ENCODE data around the gene NEURL1B.

The NEURL1B gene

DNA sequence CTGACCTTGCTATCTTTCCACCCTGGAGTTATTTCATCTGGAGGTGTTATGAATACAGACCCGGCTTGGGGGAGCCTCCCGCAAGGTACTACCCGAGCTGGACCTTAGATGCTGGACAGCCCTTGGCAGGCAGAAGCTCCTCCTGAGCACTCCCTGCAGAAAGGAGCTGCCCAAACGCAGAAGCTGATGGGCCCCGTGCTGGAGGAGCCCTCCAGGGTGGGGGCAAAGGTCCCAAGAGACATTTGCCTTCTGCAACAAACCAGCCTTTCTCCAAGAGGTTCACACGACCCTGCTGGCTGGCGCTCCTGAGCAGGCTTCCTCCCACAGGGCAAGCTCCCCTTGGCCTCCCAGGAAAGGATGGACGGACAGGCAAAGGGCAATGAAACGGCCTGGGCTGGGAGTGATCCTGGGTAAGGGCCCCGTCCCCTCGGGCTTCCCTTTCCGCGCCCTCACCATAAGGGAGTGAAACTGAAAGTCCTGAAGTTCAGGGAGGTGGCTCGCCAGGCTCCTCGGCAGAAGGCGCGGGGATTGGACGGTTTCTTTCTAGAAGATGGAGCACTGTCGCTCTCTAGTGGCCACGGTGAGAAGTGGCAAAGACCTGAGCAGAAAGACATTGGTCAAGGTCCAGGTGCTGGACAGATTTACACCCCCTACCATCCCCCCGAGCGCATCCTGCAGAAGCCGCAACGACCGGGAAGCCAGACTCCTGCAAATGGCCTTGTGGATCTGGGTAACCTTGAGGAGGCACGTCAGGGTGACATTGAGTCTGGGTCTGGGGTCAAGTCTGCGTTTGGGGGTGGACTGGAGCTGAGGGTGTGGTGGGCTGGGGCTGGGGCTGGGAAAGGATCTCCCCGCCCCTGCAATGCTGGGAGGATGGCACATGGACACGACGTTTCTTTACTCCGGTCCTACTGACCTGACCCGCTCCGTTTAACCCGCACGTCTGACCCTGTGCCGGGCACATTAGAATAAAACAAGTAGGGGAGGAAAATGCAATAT is 56.4 kb downstream of the NEURL1B start:
- peak overlapping the region; percentile 79; the same call in 1 of the 2 replicates for H2AFZ ChIP-seq (ENCODE audit: low read depth)
- no peak overlapping the region for H3K4me3 ChIP-seq (IDR thresholded peaks at IDR 0.05; ENCODE audit: insufficient read depth, low read depth, low read length)
- H3K4me1 ChIP-seq (ENCODE audit: low read depth, poor library complexity, severe bottlenecking), result no peaks in the 10 kb centered on the region
- TF ChIP-seq, protein P1, sequence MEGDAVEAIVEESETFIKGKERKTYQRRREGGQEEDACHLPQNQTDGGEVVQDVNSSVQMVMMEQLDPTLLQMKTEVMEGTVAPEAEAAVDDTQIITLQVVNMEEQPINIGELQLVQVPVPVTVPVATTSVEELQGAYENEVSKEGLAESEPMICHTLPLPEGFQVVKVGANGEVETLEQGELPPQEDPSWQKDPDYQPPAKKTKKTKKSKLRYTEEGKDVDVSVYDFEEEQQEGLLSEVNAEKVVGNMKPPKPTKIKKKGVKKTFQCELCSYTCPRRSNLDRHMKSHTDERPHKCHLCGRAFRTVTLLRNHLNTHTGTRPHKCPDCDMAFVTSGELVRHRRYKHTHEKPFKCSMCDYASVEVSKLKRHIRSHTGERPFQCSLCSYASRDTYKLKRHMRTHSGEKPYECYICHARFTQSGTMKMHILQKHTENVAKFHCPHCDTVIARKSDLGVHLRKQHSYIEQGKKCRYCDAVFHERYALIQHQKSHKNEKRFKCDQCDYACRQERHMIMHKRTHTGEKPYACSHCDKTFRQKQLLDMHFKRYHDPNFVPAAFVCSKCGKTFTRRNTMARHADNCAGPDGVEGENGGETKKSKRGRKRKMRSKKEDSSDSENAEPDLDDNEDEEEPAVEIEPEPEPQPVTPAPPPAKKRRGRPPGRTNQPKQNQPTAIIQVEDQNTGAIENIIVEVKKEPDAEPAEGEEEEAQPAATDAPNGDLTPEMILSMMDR (conservative IDR thresholded peaks at IDR 0.05; ENCODE audit: low read depth, low read length), result peak; percentile 80
- H3K36me3 ChIP-seq (ENCODE audit: insufficient read depth), result no peaks in the 10 kb centered on the region
- H3K9ac ChIP-seq, result peak overlapping the region; percentile 79
- H4K20me1 ChIP-seq (ENCODE audit: insufficient read depth), result no peaks in the 10 kb centered on the region
- H3K4me2 ChIP-seq, result peak overlapping the region; percentile 14; the same call in 1 of the 2 replicates
- no peaks in the 10 kb centered on the region for H3K79me2 ChIP-seq (ENCODE audit: insufficient read depth, low read depth)
- H3K27ac ChIP-seq, result no peak overlapping the region
- H3K27me3 ChIP-seq (ENCODE audit: insufficient read depth, low read depth), result no peaks in the 10 kb centered on the region; the same call in 1 of the 2 replicates

DNA sequence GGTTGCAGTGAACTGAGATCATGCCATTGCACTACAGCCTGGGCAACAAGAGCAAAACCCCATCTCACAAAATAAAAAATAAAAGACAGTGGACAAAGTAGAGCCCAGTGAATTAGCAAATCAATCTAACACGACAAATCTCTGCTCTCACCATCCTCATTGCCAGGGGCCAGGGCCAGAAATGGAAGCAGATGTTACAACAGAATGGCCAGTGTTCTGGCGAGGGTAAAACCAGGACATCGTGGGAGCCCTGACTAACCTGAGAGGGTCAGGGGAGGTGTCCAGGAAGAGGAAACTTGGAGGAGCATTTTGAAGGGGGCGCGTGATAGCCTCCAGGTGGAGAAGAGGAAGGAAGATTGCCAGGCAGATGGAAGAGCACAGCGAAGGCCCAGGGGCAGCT is 58.4 kb downstream of the NEURL1B start:
- Histone ChIP-seq H3K9ac (no peak overlapping the region), H3K27ac (no peak overlapping the region), H3K27me3 (ENCODE audit: insufficient read depth, low read depth) (no peaks in the 10 kb centered on the region; the same call in 1 of the 2 replicates)

DNA sequence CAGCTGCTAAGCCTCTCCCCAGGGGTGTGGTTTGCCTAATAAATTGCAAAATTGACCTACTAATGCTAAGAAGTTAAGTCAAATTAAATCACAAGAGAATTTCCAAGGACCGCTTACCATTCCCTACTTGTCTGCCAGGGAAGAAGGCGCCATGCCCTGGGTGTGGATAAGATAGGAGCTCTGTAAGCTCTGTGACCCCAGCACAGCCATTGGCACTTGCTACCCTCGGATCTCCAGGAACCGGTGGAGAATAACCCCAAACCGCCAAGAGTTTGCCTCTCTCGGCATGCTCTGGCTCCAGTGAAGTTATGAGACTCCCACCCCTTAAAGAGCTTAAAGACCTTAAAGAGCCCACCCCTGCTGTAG is 58.9 kb downstream of the NEURL1B start:
- H3K79me2 ChIP-seq (ENCODE audit: insufficient read depth, low read depth), result no peaks in the 10 kb centered on the region
- H3K4me1 ChIP-seq (ENCODE audit: low read depth, poor library complexity, severe bottlenecking), result no peaks in the 10 kb centered on the region
- H3K27ac ChIP-seq, result no peak overlapping the region
- H3K9ac ChIP-seq, result no peak overlapping the region
- no peaks in the 10 kb centered on the region for H4K20me1 ChIP-seq (ENCODE audit: insufficient read depth)
- H2AFZ ChIP-seq (ENCODE audit: low read depth), result no peak overlapping the region
- no peak overlapping the region for H3K4me3 ChIP-seq (IDR thresholded peaks at IDR 0.05; ENCODE audit: insufficient read depth, low read depth, low read length)
- no peak overlapping the region for H3K4me2 ChIP-seq
- H3K27me3 ChIP-seq (ENCODE audit: insufficient read depth, low read depth), result no peaks in the 10 kb centered on the region; the same call in 1 of the 2 replicates
- no peaks in the 10 kb centered on the region for H3K36me3 ChIP-seq (ENCODE audit: insufficient read depth)
- TF ChIP-seq, protein P1 (conservative IDR thresholded peaks at IDR 0.05; ENCODE audit: low read depth, low read length), result no peak

More for the DNA sequence above, 58.4 kb downstream of the NEURL1B start:
- Histone ChIP-seq H3K4me2 (no peak overlapping the region), H3K4me3 (IDR thresholded peaks at IDR 0.05; ENCODE audit: insufficient read depth, low read depth, low read length) (no peak overlapping the region), H3K36me3 (ENCODE audit: insufficient read depth) (no peaks in the 10 kb centered on the region), H2AFZ (ENCODE audit: low read depth) (no peak overlapping the region), H4K20me1 (ENCODE audit: insufficient read depth) (no peaks in the 10 kb centered on the region), H3K4me1 (ENCODE audit: low read depth, poor library complexity, severe bottlenecking) (no peaks in the 10 kb centered on the region), H3K79me2 (ENCODE audit: insufficient read depth, low read depth) (no peaks in the 10 kb centered on the region)
- TF ChIP-seq, protein P1 (conservative IDR thresholded peaks at IDR 0.05; ENCODE audit: low read depth, low read length), result no peak

DNA sequence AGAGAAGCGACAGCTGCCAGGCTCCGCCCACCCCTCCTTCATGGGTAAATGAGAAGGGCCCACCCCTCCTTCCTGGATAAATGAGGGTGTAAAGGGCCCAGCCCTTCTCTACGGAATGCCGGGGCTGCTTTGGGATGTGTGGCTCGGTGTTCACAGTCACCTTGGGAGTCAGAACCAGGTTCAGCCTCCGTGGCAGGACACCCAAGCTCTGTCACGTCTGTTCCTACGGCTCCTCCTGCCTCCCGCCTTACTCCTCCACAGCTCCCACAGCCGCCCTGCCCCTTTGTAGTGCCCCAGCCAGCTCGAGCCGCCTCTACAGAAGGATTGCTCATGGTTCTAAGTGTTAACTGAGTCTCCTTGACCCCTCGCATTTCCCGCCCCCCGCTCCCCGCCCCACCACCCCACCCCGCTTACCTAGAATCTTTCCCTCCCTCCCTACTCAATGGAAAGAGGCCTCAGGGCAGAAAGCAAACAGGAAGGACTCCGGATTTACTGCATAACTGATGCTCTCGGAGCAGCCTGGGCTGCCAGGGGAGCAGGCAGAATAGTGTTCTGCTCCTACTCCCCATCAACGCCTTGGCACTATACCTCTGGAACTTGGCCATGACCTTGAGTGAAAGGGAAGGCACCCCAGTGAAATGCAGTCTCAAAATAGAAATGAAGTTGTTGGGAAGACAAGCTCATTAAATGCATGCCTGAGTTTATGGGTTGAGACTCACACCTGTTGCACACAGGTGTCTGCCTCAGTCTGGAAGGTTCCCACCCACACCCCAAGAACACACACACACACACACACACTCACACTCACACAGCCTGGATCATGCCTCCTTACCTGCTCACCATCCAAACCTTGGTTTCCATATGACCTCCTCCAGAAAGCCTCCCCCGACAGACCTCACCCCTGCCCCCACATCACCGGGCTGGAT is 59.6 kb downstream of the NEURL1B start:
- Histone ChIP-seq H3K27ac (no peak overlapping the region), H3K27me3 (ENCODE audit: insufficient read depth, low read depth) (no peaks in the 10 kb centered on the region; the same call in 1 of the 2 replicates), H3K9ac (no peak overlapping the region), H3K4me3 (IDR thresholded peaks at IDR 0.05; ENCODE audit: insufficient read depth, low read depth, low read length) (no peak overlapping the region), H2AFZ (ENCODE audit: low read depth) (no peak overlapping the region), H3K4me1 (ENCODE audit: low read depth, poor library complexity, severe bottlenecking) (no peaks in the 10 kb centered on the region), H3K4me2 (no peak overlapping the region), H4K20me1 (ENCODE audit: insufficient read depth) (no peaks in the 10 kb centered on the region), H3K36me3 (ENCODE audit: insufficient read depth) (no peaks in the 10 kb centered on the region), H3K79me2 (ENCODE audit: insufficient read depth, low read depth) (no peaks in the 10 kb centered on the region)
- TF ChIP-seq, protein P1 (conservative IDR thresholded peaks at IDR 0.05; ENCODE audit: low read depth, low read length), result no peak

Measured in KMS-11 (cell line).